Measurements from ENCODE around the gene RAB12.
"Not testable (repeated sequence)": the region's sequence is repeated elsewhere in the genome, so short reads cannot be mapped to it uniquely, and the experiment has no call there.

Gene RAB12

DNA sequence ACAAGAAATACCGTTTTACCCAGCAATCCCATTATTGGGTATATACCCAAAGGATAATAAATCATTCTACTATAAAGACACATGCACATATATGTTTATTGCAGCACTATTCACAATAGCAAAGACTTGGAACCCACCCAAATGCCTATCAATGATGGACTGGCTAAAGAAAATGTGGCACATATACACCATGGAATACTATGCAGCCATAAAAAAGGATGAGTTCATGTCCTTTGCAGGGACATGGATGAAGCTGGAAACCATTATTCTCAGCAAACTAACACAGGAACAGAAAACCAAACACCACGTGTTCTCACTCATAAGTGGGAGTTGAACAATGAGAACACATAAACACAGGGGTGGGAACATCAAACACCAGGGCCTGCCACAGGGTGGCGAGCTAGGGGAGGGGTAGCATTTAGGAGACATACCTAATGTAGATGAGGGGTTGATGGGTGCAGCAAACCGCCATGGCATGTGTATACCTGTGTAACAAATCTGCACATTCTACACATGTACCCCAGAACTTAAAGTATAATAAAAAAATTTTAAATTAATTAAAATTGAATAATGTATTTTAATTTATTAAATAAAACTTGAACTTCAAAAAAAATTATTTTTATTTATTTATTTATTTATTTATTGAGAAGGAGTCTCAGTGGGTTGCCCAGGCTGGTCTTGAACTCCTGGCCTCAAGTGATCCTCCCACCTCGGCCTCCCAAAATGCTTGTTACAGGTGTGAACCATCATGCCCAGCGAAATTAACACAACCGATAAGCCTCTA lies 42.4 kb downstream of the RAB12 start:
- not testable (repeated sequence) for DNase-seq

- DNase-seq: no peak
Observed at GRCh38 chr18:8654503-8655451, 45.5 kb downstream of the RAB12 start.

- DNase-seq: no peak
Observed at GRCh38 chr18:8656232-8656631, 47.0 kb downstream of the RAB12 start.

DNA sequence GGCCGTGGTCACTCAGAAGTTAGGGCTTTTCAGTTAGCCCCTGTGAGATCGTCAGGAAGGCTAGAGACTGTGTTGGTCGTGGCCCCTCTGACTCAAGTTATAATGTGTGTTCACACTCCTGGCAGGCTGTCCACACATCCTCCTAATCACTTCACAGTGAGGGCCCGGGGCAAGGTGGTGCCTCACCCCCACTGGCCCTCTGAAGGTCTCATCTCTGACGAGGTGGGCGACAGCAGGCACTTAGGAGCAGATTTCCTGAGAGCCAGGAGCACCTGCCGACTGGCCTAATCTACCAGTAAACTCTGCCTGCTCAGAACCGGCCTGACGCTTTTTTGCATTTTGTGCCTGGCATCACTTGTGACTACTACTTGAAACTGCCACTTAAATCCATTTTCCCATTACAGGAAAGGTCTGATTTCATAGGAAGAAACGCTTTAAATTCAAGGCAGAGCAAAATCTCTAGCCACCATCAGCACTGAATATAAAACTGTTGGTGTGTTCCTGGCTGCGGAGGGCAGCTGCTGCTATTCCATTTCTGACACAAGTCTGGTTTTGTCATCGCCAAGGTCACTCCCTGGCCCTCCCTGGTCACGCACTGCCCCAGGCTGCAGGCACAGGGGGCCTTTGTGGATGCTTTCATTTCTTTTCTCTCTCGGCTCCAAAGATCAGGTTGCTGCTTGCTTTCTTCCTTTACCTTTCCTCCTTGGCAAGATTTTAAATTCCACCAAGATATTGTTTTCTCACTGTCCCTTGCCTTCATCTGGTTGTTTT lies 48.0 kb downstream of the RAB12 start:
- no peak for DNase-seq

GRCh38 chr18:8657873-8658470 lies 48.7 kb downstream of the RAB12 start:
- DNase-seq: no peak

GRCh38 chr18:8658858-8659485 lies 49.7 kb downstream of the RAB12 start:
- no peak for DNase-seq

DNA sequence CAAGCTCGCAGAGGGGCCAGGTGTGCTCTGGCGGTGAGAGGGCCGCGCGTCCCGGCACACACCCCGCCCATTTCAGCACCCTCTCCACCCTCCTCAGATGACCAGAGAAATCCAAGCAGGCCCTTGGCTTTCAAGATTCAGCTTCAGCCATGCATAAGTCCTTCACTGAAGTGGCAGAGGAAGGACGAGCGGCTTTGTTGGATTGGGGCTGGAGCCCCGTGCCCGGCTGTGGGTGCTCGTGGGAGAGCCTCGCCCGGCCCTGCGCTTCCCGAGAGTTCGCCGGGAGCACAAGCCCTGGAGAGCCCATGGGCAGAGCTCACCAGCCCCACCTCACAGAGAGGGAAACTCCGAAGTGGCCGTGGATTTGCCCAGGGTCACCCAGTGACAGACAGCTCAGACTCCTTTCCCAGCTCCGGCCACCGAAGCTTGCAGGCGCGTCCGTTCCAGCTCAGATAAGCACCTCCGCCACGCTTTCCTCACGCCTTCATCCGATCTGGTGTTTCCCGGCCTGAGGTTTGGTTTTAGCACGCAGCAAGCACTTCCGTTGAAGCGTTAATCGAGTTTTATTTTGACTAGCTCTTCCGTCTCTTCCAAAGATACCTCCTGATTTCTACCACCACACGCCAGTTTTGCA lies 50.5 kb downstream of the RAB12 start:
- DNase-seq: no peak

- DNase-seq: no peak
Observed at GRCh38 chr18:8660316-8660715, 51.1 kb downstream of the RAB12 start.

GRCh38 chr18:8661754-8662559 lies 52.7 kb downstream of the RAB12 start:
- no peak for DNase-seq

DNA sequence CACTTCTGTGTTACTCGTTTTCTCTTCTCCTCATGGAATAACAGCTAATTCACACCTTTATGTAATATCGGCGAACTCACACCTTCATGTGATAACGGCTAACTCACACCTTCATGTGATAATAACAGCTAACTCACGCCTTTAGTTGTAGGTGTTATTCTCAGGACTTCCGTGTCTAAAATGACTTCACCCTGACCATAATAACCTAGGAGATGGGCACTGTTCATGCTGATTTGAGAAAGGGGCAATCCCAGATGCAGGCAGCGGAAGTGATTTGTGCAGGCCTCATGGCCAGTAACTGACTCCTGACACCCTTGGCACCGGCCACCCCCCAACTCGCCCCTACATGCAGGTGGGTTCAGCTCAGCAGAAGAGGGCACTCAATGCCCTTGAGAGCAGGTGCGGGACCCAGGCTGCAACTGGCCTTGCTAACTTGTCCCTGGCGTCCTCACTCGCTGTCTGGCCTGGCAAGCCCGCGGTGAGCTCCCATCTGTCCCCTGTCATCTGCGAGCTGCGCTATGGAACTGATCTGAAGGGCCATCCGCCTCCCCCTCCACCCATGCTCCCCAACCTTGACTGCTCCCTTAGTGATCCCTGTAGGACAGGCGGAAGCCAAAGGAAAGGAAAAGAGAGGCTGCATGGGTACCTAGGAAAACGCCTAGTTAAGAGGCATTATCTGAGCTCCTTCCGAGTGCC lies 53.5 kb downstream of the RAB12 start:
- no peak for DNase-seq

- no peak for DNase-seq
Observed at GRCh38 chr18:8667846-8668245, 58.6 kb downstream of the RAB12 start.

GRCh38 chr18:8668381-8668780 lies 59.1 kb downstream of the RAB12 start:
- no peak for DNase-seq

DNA sequence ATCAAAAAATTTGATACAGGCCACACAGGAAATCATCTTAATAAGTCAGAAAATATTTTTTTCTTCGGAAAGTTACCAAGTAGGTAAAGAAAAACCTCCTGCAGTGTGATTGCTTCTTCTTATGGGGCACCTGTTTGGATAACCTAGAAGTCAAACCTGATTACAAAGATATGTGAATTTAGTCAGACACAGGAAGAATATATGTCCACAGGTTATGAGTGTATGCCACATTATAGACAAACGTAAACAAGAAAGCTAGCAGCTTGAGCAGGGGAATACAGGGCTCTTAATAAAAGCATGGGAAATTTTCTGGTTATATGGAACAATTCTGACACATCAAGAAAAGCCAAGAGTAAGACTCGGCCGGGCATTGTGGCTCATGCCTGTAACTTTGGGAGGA lies 60.3 kb downstream of the RAB12 start:
- DNase-seq: no peak

- DNase-seq: no peak
Observed at GRCh38 chr18:8673256-8674209, 64.3 kb downstream of the RAB12 start.

- no peak for DNase-seq
Observed at GRCh38 chr18:8675057-8675456, 65.8 kb downstream of the RAB12 start.

DNA sequence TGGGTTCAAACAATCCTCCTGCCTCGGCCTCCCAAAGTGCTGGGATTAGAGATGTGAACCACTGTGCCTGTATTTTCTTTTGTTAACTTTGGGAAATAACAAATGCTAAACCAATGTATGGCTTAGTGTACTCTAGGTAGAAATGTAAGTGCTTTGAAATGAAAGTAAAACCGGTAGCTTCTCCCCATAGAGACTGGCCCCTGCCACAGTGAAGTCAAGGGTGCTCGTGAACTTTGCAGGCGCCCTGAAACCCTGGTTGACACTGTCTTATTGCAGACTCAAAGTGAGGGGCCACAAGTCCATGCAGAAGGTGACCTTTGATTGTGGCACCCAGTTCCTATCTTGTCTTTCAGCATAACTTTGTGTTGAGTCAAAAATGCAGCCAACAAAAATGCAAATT lies 72.0 kb downstream of the RAB12 start:
- no peak for DNase-seq

- DNase-seq: no peak
Observed at GRCh38 chr18:8684577-8684976, 75.3 kb downstream of the RAB12 start.

- no peak for DNase-seq
Observed at GRCh38 chr18:8685141-8685913, 76.1 kb downstream of the RAB12 start.
